Peyer's patch (tissue), 4 donors: ENCODE results near the gene CPVL.

Experiments
- CTCF ChIP-seq, 6 experiments: fragments of 450-650 bp in 4 of 6; fragments of 200-600 bp in 2 of 6; sonication (generic) in 1 of 6; IDR thresholded peaks; one replicate each; pipeline ENCODE4 v1.5.1; 2017 to 2019; ENCODE audit warnings: antibody characterized with exemption in 6 of 6, mild to moderate bottlenecking in 3 of 6, moderate library complexity in 1 of 6
- POLR2A ChIP-seq, 2 donors: fragments of 450-650 bp; IDR thresholded peaks; one replicate each; pipeline ENCODE4 v1.5.1; 2017; ENCODE audit warnings: antibody characterized with exemption in 2 of 2, mild to moderate bottlenecking in 2 of 2, moderate library complexity in 2 of 2

GRCh38 chr7:29102558-29103151 is 43.7 kb downstream of the CPVL start:
- TF ChIP-seq CTCF (IDR thresholded peaks at IDR 0.05) (peak in 5 of 6 experiments; percentile 39 to 65 (median 62)), POLR2A (IDR thresholded peaks at IDR 0.05) (no peak)
